Fibroblast of skin of left biceps (primary cell): ENCODE measurements around the gene ZC3H18.
"Not testable (repeated sequence)": the region's sequence is repeated elsewhere in the genome, so short reads cannot be mapped to it uniquely, and the experiment has no call there.

ENCODE experiments used
- DNase-seq, 2 experiments: peaks; one replicate each; pipeline ENCODE4 v3.0.0-alpha.2; 2013; ENCODE audit warnings: low read depth in 2 of 2

The ZC3H18 gene

DNA sequence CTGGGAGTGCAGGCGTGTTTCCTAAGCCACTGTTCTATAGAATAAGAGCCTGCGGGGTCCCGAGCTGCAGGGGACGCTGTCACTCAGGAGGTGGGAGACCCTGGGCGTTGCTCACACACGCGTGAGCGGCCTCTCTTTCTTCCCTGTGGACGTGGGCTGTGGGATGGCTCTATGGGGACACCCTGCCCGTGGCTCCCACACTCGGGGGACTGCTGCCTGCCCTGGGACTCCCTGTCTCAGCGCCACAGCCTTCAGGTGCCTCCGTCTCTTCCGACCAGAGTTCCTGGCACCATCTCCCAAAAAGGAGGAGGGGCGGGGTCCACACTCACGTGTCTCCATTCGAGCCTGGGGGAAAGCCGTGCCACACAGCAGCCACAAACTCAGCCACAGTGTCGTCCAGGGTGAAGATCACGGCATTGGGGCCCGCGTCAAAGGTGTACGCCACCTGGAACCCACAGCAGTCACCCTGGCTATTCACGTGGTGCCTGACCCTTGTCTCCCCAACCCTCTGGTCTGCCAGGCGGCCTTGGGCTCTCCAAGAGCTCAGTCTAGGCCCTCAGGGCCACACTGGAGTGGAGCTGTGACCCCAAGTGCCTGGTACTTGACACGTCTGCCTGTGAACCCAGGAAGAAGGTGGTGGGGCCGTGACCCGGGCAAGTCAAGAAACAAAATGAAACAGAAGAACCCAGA lies 84.3 kb downstream of the ZC3H18 start:
- DNase-seq: no peak

DNA sequence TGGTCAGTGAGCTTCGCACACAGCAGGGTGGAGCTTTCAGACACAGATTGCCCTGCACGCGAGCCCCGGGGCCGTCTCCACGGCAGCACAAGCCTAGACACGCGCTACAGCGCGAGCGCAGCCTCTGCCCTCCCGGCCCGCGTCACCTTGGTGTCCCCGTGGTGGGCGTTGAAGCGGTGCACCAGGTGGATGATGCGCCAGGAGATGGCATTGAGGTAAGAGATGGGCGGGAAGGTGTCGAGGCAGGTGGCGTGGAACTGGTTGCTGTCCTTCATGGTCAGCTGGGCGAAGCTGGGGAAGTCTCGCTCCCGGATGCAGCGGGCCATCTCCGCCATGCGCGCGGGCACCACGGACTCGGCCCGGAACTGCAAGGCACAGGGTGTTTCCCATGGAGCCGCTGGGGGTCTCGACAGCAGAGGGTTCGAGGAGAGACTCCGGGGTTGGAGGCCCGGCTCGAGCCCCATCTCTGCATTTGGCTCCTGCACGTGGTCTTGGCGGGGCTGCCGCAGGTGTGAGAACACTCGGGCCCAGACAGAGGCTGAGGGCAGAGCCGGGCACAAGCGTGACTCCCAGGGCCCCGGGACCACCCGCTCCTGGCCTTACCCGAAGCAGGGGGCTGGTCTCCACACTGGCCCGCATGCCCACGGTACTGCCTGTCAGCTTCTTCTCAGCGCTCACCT lies 85.0 kb downstream of the ZC3H18 start:
- no peak for DNase-seq

DNA sequence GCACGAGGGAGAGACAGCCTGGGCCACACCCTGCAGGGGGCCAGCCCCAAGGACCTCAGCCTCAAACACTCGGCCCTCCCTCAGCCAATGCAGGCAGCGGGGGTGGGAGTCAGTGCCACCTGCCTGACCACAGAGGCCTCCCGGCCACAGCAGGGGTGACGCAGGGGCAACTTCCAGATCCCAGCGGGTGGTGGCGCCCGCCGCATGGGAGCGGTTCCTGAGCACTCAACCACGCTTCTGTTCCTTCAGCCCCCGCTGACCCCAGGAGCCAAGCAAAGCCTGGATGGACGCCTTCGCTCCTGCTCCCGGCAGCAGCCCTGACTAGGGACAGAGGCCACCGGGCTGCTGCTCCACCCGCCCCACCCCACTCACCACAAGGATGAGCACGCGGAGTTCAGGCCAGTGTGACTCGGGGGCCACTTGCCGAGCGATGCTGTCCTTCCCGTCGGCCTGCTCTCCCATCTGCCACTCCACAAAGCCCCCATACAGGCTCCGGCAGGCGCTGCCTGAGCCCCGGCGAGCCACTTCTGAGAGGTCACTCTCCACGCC lies 85.6 kb downstream of the ZC3H18 start:
- DNase-seq: no peak

DNA sequence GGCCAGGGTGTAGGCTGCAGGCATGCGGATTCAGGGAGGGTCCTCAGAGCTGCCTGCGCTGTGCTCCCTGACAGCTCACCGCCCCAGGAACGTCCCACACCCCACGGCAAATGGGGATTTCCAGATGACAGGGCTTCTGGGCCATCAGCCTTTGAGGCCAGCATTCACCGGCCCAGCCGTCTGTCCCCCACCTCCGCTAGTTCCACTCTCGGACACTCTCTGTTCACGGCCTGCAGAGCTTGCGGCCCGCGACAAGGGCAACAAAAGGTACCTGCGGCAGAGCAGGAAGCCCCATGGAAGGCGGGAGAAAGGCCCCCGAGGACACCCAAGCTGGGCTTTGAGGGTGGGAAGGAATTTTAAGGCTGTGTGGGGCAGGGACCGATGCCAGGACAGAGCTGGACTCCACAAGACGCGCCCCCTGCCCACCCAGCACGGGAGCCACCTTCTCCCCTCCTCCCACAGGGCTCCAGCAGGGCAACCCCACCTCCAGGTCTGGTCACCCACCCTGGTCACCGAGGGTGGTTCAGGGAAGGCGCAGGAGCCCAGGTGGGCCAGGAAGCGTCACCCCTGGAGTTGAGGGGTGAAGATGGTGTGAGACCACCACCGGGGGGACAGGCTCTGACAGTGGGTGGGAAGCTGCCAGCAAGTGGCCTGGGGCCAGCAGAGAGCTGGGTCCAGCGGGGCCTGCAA lies 86.2 kb downstream of the ZC3H18 start:
- no peak for DNase-seq

DNA sequence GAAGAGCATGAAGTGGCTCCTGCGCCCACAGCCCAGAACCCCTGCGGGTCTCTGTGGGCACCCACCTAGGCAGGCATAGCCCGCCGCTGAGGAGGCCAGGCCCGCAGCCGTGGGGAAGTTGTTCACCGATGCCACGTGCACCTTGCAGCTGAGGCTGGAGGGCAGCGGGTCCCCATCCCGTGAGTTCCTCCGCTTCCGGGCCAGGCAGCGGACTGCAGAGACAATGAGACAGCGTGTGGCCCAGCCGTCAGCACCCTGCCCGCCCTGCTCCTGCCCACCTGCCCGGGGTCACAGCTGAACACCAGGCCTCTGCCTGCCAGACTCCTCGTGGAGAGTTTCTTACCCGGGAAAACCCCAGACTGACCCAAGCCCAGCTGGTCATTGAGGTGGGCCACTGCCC lies 87.2 kb downstream of the ZC3H18 start:
- DNase-seq: no peak

DNA sequence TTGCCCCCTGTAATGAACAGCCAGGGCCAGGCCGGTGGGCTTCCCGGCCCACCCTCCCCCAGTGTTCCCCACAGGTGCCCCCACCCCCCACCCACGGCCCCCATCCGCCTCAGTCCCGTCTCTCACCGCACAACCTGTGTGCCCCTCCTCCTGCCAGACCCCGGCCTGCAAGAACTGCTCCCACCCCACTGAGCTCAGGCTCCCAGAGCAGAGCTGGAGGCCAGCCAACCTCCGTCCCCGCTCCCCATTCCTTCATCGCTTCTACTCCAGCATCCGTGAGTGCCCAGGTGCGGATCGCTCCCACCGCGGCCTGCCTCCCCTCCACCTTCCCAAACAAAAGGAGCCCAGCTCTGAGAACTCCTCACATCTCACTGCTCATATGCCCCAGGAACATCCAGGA lies 88.5 kb downstream of the ZC3H18 start:
- no peak for DNase-seq

DNA sequence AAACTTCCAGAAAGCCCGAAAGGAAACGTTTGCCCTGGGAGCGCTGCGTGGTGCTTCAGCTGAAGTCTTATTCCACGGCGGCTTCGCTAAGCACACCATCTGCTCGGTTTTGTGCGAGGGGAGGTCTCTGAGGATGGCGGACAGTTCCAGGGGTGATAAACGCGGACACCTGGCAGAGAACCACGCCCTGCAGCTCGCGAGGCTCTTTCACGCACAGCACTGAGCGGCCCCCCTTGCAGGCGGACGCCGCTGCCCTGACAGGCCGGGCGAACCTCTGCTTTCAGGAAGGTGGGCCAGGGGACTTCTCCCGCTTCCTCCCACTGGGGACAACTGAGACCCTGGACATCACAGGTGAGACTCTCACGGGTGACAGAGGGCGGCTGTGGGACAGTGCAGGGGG lies 89.0 kb downstream of the ZC3H18 start:
- DNase-seq: no peak

DNA sequence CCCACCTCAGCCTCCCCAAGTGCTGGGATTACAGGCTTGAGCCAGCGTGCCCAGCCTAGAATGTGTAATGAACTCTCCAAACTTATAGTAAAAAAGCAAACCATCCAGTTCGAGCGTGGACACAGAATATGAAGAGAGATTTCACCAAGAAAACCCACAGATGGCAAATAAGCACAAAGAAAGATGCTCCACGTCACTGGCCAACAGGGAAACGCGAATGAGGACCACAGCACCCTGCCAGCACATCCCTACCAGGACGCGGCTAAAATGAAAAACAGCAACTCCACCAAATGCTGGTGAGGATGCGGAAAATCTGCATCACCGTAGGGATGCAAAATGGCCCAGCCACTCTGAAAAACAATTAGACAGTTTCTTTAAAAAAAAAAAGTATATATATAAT lies 91.3 kb downstream of the ZC3H18 start:
- DNase-seq: no peak

DNA sequence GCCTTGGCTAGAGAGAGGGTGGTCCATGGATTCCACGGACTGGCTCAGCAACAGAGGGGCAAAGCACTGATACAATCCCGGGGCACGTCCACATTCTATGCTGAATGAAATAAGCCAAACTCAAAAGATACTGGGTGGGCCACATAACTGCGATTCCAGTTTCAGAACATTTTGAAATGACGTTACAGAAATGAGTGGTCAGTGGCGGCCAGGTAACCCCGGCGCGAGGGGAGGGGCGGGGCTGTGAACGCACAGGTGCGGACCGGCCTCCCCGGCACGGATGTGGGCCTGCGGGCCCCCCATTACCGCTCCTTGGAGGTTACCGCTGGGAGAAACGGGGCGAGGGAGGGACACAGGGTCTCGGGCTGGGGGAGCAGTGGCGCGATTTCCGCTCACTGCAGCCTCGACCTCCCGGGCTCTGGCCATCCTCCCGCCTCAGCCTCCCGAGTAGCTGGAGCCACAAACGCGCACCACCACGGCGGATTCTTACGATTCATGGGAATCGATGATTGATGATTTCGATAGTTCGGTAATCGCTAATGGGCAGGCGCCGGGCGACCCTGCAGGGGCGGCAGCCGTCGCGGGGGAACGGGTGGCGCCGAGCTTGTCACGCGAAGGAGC lies 92.1 kb downstream of the ZC3H18 start:
- no peak for DNase-seq

DNA sequence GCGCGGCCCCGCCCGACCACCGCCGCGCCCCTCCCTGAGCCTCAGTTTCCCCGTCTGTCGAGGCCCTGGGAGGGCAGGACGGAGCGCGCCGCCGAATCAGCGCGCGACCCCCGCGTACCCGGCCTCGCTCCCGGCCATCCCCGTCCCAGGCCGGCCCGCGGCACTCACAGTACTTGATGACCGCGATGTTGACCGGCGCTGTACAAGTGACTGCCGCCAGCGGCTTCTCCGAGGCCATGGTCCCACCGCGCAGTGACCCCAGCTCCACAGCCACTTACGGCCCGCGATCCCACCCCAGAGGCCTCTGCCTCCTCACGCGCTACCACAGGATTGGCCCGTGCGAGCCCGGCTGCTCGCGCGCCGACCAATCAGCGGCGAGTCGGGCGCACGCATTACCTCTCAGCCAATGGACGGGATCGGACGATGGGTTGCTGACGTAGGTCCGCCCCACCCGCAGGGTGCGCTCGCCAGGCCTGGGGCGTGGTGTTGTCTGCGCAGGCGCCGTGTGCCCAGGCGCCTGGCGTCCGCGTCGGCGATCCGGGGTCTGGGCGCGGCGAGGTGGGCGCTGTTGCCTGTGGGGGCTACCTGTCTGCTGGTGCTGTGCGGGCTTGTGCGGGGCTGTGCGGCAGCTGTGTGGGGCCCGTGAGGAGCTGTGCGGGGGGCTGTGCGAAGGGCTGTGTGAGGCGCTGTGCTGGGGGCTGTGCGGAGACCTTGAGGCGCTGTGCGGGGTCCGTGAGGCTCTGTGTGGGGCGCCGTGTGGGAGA lies 92.8 kb downstream of the ZC3H18 start, which contains the start of gene MVD:
Gene MVD, minus strand, starts transcription at position 249 of the 764 bp plus-strand sequence. Its CDS starts 11 bp downstream, at position 238.
- peak; percentile 88 to 90 for DNase-seq

DNA sequence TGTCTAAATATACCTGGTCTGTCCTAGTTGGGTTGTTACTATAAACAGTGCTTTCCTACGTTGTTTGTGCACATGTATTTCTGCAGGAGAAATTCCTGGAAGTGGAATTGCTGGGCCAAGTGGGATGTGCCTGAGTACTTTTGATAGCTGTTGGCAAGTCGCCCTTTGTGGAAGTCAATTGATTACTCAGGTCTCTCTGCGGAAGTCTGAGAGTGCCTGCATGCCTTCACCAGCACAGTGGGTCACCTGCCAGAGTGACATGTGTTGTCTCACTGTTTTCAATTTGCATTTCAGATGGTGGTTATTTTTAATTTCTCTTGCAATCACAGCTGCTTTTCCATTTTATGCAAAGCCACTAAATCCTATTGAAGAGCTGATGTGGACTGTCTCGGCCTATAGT lies 94.9 kb downstream of the ZC3H18 start:
- no peak for DNase-seq

DNA sequence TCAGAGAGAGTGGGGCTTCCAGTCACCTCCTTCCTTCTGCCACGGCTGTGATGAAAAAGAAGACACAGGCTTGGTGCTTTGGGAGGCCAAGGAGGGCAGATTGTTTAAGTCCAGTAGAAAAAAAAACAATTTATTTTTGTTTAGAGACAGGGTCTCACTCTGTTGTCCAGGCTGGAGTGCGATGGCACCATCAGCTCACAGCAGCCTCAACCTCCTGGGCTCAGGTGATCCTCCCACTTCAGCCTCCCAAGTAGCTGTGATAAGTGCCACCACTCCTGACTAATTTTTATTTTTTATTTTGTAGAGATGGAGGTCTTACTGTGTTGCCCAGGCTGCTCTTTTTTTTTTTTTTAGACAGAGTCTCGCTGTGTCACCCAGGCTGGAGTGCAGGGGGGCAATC lies 95.4 kb downstream of the ZC3H18 start:
- no peak for DNase-seq

DNA sequence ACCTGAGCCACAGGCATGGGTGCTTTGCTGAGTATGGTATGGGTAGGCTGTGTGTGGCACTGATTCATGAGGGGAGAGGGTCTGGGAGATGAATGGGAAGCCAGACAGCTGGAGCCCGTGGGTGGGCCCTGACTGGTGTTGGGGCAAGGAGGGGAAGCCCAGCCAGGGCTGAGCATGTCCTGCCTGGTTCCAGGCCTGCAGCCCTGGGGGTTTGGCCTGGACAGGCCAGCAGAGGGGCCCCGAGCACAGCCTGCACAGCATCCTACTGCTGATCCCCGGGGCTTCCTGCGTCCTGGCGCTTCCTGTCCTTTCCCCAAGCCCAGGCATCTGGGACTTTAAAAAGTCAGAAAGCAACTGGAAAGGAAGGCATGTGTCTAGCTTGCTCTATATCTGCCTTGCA lies 97.3 kb downstream of the ZC3H18 start:
- no peak for DNase-seq

DNA sequence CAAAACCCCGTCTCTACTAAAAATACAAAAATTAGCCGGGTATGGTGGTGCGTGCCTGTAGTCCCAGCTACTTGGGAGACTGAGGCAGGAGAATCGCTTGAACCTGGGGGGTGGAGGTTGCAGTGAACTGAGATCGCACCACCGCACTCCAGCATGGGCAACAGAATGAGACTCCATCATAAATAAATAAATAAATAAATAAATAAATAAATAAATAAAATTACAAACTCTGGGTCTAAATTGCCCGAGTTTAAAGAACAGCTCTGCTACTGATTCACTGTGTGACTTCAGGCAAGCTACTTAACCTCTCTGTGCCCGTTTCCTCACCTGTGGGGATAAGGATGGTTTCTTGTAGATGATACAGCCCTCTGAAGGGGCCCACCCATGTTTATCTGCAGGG lies 99.3 kb downstream of the ZC3H18 start:
- not testable (repeated sequence) for DNase-seq

DNA sequence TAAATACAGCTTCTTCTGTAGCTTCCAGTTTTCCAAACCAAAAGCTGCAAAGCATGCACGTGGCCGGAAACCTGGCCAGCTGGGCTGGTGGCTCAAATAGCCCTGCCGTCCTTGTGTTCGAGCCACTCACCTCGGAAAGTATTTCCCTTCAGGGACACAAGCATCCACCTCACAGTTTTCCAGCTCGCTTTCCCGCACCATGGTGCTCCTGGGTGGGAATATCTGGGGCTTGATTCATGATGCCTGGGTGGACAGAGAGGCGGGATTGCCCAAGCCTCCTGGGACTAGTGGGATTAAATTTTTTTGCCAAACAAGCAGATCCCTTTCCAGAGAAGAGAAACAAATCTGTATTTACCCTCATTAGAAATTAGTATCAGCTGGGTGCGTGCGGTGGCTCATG lies 99.8 kb downstream of the ZC3H18 start:
- no peak for DNase-seq

DNA sequence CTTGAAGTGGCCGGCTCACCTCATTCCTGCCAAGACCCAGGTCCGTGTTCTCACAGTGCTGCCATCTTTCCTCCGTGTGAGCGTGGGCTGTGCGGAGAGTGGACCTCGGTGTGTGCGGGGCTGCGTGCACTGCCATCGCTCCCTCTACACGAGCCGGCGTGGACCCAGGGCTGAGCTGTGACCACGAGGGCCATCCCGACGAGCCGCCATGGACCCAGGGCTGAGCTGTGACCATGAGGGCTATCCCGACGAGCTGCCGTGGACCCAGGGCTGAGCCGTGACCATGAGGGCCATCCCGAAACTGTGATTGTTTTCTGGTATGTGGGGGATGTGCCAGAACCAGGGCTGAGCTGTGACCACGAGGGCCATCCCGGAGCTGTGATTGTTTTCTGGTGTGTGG lies 101.6 kb downstream of the ZC3H18 start:
- no peak for DNase-seq

DNA sequence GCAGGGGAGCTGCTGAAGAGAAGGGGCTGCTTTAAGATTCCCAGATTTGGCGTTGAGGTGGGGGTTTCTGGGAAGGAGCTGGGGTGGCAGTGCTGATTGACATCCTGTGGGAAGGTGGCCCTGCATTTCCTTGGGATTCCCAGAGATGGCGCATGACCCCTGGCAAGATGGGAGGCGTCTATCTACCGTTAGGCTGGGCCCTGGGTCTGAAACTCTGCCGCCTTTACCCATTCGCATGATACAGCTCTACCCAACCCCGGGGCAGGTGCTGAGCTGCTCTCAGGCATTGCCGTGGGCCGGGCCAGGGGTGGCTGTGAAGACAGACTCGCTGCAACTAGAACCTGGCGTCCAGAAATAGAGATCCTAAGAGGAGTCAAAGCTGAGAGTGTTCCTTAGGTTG lies 102.6 kb downstream of the ZC3H18 start:
- DNase-seq: no peak

DNA sequence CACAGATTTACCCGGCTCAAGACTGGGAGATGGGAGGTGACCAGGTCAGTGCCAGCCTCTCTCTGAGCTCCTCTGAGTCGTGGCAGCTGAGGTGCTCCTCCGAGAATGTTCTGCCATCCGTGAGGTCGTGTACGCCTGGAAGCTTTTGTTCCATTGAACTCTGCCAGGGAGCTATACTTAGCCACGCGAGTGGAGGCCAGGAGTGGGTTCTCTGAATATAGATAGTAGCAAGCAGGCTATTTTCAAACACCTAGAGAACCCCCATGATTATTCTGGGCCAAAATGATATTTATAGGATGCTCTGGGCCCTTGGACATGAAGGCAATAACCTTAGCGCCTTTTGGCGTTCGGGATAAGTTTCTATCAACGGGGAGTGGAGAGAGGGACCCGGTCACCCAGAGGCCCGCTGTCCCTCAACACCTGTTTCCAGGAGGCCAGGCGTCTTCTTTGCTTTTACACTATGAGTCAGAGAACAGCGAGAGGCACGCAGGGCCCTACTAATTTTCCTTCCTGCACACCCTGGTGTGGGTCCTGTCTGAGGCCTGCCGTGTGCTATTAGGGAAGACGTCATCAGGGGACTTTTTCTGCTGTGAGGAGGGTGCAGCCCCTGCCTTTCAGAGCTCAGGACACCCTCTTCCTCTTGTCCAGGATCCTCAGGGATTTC lies 103.6 kb downstream of the ZC3H18 start:
- DNase-seq: no peak

DNA sequence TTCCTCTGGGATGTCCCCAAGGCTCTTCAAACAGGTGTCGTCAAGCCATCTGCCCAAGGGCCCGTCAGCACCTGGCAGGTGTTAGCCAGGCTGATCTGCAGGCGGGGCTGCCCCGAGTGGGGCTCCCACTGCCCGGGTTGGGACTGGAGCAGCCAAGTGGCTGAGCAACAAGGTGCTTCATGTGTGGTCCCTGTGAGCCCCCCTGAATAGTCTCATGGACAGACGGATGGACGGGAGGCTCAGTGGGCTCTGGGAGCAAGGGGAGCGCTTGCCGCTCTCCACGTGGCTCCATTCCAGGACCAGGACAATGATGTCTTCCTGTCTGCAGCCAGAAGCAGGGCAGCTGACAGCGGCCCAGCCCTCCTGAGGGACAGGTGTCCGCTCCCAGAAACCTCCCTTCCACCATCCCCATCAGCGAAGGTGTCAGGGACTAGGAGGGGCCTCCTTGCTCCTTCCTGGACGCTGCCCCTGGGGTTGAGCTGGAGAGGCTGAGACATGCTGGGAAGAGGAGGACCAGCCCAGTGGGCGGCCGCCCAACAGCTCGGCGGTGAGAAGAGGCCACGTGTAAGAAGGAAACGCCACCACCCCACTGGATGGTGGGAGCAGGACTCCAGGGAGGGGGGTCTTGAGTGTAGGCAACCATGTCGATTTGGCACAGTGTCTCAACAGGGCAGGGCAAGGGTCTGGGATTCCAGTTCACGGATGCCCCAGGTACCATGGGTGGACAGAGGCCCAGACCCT lies 106.5 kb downstream of the ZC3H18 start:
- no peak for DNase-seq

DNA sequence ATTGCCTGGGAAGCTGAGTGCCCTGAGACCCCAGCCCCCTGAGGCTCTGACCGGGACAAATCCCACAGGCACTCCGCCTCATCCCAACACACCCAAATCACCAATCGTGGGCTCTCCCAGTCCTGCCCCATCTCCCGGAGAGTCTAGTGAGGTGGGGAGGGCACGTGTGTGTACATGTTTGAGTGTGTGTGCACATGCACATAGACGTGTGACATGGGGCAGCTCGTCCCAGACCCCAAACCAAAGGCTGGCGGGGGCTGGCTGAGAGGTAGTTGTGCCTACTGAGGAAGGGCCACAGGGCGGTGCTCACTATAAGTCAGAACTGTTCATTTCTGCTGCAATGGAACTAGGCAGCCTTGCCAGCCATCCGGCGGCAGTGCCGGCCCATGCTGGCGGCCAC lies 107.5 kb downstream of the ZC3H18 start:
- no peak for DNase-seq
